Measurements from ENCODE around the gene AATK.

The AATK gene

GRCh38 chr17:81167638-81168037, 1.6 kb upstream of the AATK start:
- TF ChIP-seq ZFP30 (CRISPR knock-in tag; IDR thresholded peaks at IDR 0.05), result no peak
- no peak for ATAC-seq

GRCh38 chr17:81167194-81167524, 1.1 kb upstream of the AATK start:
- ATAC-seq, result no peak
- no peak for TF ChIP-seq PPARA (CRISPR knock-in tag; IDR thresholded peaks at IDR 0.05; ENCODE audit: borderline replicate concordance)

- TF ChIP-seq, protein P1, sequence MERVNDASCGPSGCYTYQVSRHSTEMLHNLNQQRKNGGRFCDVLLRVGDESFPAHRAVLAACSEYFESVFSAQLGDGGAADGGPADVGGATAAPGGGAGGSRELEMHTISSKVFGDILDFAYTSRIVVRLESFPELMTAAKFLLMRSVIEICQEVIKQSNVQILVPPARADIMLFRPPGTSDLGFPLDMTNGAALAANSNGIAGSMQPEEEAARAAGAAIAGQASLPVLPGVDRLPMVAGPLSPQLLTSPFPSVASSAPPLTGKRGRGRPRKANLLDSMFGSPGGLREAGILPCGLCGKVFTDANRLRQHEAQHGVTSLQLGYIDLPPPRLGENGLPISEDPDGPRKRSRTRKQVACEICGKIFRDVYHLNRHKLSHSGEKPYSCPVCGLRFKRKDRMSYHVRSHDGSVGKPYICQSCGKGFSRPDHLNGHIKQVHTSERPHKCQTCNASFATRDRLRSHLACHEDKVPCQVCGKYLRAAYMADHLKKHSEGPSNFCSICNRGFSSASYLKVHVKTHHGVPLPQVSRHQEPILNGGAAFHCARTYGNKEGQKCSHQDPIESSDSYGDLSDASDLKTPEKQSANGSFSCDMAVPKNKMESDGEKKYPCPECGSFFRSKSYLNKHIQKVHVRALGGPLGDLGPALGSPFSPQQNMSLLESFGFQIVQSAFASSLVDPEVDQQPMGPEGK (CRISPR knock-in tag; IDR thresholded peaks at IDR 0.05; ENCODE audit: borderline replicate concordance), result no peak
- TF ChIP-seq ZNF70 (CRISPR knock-in tag; IDR thresholded peaks at IDR 0.05), result peak; percentile 80
- ATAC-seq, result peak; percentile 45
Observed at GRCh38 chr17:81165246-81166032, 582 bp downstream of the AATK start, which contains the start of gene PVALEF. PVALEF (plus strand) TSS chr17:81165507; CDS start chr17:81181227, 15,720 bp downstream.

DNA sequence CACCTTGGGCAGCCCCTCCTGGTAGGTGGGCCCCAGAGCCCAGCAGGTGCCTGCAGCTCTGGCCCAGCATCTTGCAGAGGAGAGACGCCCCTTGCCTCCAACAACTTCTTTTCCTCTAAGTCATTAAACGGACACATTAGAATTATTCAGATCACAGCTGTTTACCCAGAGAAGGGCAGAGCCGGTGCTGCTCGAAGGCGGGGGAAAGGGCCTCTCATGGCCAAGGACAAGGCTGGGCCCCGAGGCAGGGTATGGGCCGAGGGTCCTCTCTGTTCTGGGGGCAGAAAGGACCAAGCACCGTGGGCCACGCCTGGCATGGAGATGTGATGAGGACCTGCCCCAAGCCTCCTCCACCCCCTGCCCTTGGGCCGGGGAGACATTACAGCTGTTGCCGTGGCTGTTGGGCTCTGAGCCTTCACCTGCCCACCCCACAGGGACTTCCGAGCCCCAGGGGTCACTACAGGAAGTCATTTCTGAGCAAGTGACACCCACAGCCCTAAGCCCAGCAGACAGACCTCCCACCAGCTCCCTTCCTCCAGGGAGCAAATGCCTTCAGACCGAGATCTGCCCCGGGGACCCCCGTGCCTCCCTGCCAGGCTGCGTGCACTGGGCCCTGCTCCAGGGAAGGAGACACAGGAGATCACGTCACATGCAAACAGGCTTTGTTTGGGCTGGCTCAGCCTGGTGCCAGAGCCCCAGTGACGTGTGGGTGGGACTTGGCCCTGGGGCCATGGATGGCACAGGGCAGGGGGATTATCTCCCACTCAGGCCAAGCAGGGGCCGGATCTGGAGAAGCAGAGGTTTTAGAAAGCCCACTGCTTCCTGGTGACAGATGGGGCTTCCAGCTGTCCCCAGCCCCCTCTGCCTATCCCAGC, 1.4 kb downstream of the AATK start:
- no peak for TF ChIP-seq BACH2 (CRISPR knock-in tag; IDR thresholded peaks at IDR 0.05; ENCODE audit: borderline replicate concordance)
- TF ChIP-seq ZNF70 (CRISPR knock-in tag; IDR thresholded peaks at IDR 0.05), result no peak
- TF ChIP-seq SNAI2 (CRISPR knock-in tag; IDR thresholded peaks at IDR 0.05), result no peak
- no peak for TF ChIP-seq PPARA (CRISPR knock-in tag; IDR thresholded peaks at IDR 0.05; ENCODE audit: borderline replicate concordance)
- TF ChIP-seq, protein P1 (CRISPR knock-in tag; IDR thresholded peaks at IDR 0.05; ENCODE audit: borderline replicate concordance), result no peak
- peak; percentile 12 for ATAC-seq

DNA sequence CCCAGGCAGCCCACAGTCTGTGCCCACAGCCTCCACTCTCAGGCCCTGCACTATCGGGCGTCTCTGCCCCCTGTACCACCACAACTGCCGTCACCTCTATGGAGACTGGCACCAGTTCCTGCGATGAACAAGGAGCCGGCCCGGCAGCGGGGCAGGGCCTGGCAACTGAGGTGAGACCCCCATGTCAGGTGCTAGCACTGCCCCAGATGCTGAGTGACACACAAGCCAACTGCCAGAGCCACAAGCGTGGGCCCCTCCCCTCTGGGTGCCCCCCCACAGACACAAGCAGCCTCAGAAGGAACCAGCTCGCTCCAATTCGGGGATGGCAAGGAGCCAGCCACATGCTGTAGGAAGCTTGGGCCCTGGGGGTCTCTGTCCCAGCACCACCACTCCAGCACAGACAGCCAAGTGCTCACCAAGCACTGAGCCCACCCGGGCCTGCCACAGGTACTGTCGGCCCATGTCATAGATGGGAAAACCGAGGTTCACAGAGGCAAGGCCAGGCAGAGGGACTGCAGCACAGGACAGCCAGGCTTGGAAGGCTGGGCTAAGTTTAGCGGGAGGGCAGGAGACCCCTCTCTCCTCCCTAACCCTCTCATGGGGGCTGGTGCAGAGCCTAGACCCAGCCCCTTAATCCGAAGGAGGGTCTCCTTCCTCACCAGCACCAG, 2.2 kb downstream of the AATK start:
- ATAC-seq, result no peak
- no peak for TF ChIP-seq RARB (CRISPR knock-in tag; IDR thresholded peaks at IDR 0.05)
- TF ChIP-seq ARNTL (CRISPR knock-in tag; IDR thresholded peaks at IDR 0.05; ENCODE audit: borderline replicate concordance, low read depth), result no peak
- no peak for TF ChIP-seq ZC3H10 (CRISPR knock-in tag; IDR thresholded peaks at IDR 0.05)
- TF ChIP-seq ZFP3 (CRISPR knock-in tag; IDR thresholded peaks at IDR 0.05), result no peak
- no peak for TF ChIP-seq ZNF8 (CRISPR knock-in tag; IDR thresholded peaks at IDR 0.05)
- no peak for TF ChIP-seq CREB5 (CRISPR knock-in tag; IDR thresholded peaks at IDR 0.05; ENCODE audit: low read depth)
- TF ChIP-seq, protein P1 (CRISPR knock-in tag; IDR thresholded peaks at IDR 0.05; ENCODE audit: borderline replicate concordance), result no peak
- no peak for TF ChIP-seq CSDC2 (CRISPR knock-in tag; IDR thresholded peaks at IDR 0.05)
- TF ChIP-seq OSR1 (CRISPR knock-in tag; IDR thresholded peaks at IDR 0.05), result no peak

Data from SK-N-SH treated with all-trans-retinoic acid at 6 μM for 48 hours (cell line).